ENCODE results near the gene PSMG1. TPM values are rescaled to one million over a fixed set of nuclear protein-coding genes. Genes with fewer than 3 reads are reported as not detected.
A peak's percentile ranks its signal among the peaks of the same experiment; 100 is the strongest.

The PSMG1 gene
- total RNA-seq, 1 experiment from 2014 or later: 88.8 TPM

DNA sequence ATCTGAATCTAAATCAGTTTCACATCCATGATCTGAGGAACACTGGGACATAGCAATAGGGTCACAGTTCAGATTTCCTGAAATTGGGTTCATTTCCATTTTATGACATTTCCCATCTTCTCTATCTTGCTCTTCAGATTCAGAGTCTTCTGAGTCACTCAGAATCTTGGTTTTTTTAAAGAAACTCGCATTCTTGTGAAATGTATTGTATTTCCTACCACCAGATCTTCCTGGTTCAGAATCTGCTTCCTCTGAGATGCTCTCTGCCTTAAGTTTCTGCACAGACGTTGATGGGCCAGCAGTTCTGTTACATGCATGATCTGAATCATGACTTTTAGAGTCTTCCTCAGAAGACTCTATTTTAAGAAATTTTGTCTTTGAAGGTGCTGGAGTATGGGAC lies 15.5 kb upstream of the PSMG1 start:
- no peak overlapping the region for H3K4me3 ChIP-seq (ENCODE audit: insufficient read depth, low read depth, low read length)
- H3K27me3 ChIP-seq (ENCODE audit: control insufficient read depth, insufficient read depth, low read length): no peaks in the 10 kb centered on the region
- peaks cover 17% of the 10 kb centered on the region for H3K36me3 ChIP-seq (replicated peaks; ENCODE audit: control insufficient read depth, insufficient read depth, low read length)
- no peak for DNase-seq

DNA sequence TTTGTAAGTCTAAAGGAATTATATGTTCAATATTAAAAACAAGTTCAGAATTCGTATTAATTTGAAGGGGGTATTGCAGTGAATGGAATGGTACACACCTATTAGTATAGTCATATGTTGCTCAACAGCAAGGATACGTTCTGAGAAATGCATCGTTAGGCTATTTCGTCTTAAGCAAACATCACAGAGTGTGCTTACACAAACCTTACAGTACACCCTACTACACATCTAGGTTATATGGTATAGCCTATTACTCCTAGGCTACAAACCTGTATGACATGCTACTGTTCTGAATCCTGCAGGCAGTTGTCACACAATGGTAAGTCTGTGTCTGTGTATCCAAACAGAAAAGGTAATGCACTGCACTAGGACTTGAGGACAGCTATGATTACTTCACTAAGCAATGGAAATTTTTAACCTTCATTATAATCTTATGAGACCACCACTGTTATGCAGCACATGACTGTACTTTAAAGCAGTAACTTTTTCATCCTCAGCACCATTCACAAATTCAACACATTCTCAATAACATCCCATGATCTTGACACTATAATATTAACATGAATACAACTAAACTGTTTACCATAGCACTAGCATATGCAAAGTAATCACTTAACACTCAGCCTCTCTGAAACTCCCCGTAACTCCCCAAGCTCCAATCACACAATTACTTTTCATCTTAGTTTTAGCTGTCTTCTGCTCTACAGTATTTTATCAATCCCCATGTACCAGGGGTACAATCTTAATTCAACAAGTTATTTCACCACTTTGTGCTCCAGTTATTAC lies 14.4 kb upstream of the PSMG1 start:
- Histone ChIP-seq H3K27me3 (ENCODE audit: control insufficient read depth, insufficient read depth, low read length) (no peaks in the 10 kb centered on the region), H3K36me3 (replicated peaks; ENCODE audit: control insufficient read depth, insufficient read depth, low read length) (peaks cover 17% of the 10 kb centered on the region)
- DNase-seq: no peak

GRCh38 chr21:39196838-39197237 lies 13.6 kb upstream of the PSMG1 start:
- Histone ChIP-seq H3K4me3 (ENCODE audit: insufficient read depth, low read depth, low read length) (no peak overlapping the region), H3K36me3 (replicated peaks; ENCODE audit: control insufficient read depth, insufficient read depth, low read length) (peaks cover 17% of the 10 kb centered on the region), H3K27me3 (ENCODE audit: control insufficient read depth, insufficient read depth, low read length) (no peaks in the 10 kb centered on the region)
- no peak for DNase-seq

More for the DNA sequence above, 14.4 kb upstream of the PSMG1 start:
- H3K4me3 ChIP-seq (ENCODE audit: insufficient read depth, low read depth, low read length): no peak overlapping the region

GRCh38 chr21:39196310-39196709 lies 13.1 kb upstream of the PSMG1 start:
- no peak overlapping the region for H3K4me3 ChIP-seq (ENCODE audit: insufficient read depth, low read depth, low read length)
- DNase-seq: no peak
- H3K36me3 ChIP-seq (replicated peaks; ENCODE audit: control insufficient read depth, insufficient read depth, low read length): peaks cover 17% of the 10 kb centered on the region
- no peaks in the 10 kb centered on the region for H3K27me3 ChIP-seq (ENCODE audit: control insufficient read depth, insufficient read depth, low read length)

DNA sequence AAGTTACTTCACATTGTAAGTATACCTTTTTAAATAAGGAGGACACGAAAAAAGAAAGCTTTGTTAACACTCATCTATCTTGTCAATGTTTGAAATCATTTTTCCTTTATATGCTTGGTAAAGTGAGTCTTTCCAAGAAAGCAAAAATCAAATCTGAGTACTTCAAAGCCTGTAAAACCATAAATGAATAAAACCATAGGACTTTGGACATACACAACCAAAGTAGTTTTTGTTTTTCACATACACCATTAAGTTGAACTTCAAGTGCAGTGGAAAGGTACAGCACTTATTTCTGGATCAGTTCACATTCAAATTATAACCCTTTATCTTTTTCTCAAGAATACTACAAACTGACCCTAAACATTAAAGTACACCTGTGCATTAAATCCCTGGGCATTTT lies 10.1 kb upstream of the PSMG1 start:
- no peak for DNase-seq
- Histone ChIP-seq H3K36me3 (replicated peaks; ENCODE audit: control insufficient read depth, insufficient read depth, low read length) (peaks cover 9% of the 10 kb centered on the region), H3K27me3 (ENCODE audit: control insufficient read depth, insufficient read depth, low read length) (no peaks in the 10 kb centered on the region), H3K4me3 (ENCODE audit: insufficient read depth, low read depth, low read length) (no peak overlapping the region)

DNA sequence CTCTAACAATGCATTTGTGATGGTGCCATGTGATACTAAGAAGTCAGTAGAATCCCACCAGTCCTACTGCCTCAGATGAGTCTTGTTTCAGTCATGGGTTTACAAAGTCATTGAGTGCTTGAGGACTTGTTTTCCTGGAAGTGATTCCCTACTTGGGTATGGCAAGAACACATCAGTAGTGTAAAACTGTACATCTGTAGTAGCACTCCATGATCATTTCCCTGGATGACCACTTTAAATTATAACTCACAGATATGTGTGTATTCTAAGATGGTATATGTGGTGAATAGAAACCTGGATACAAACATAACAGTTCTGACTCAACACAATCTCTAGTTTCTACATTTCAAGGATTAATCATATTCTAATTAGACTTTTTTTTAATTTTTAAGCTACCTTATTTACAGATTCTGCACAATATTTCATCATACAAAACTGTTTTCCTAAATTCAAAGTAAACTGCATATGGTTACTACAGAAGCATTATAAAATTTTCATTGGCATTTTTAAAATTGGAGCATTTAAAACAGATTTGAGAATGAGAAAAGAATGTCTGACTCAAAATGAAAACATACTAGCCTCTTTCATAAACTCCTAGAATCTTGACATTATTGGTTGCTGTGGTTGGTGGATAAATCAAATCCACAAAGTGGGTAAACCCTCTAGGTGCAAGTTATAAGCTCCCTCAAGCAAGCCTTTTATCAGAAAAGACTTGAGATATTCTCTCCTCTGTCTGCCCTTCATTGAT lies 6.8 kb upstream of the PSMG1 start:
- DNase-seq: no peak
- no peaks in the 10 kb centered on the region for H3K27me3 ChIP-seq (ENCODE audit: control insufficient read depth, insufficient read depth, low read length)
- H3K36me3 ChIP-seq (replicated peaks; ENCODE audit: control insufficient read depth, insufficient read depth, low read length): no peaks in the 10 kb centered on the region
- no peak overlapping the region for H3K4me3 ChIP-seq (ENCODE audit: insufficient read depth, low read depth, low read length)

DNA sequence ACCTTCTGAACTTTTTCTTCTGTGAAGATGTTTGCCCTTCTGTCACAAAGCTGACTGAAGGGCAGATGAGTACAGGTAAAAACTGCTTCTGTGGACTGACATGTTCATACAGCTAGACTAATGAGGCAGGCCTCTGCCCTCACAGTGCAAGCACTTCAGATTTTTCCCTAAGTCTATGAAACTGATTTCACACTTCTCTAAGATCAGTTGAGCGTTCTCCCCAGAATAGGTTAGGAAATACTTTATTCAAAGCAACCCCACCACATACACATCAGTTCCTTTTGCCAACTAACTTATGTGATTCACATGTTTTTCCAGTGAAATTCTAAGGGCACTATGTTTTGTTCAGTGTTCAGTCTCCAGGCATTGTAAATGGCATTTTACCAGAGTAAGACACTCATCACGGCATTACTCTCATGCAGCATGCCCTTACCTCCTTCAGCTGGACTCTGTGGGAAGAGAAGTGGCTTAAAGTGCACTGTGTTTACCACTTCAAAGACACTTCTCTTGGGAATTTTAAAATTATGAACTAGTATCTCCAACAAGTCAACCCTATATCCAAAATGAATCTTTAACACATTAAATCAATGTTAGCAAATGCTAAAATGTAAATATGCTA lies 5.4 kb upstream of the PSMG1 start:
- Histone ChIP-seq H3K27me3 (ENCODE audit: control insufficient read depth, insufficient read depth, low read length) (no peaks in the 10 kb centered on the region), H3K36me3 (replicated peaks; ENCODE audit: control insufficient read depth, insufficient read depth, low read length) (no peaks in the 10 kb centered on the region), H3K4me3 (ENCODE audit: insufficient read depth, low read depth, low read length) (no peak overlapping the region)
- no peak for DNase-seq

GRCh38 chr21:39187141-39187540 lies 3.9 kb upstream of the PSMG1 start:
- no peaks in the 10 kb centered on the region for H3K36me3 ChIP-seq (replicated peaks; ENCODE audit: control insufficient read depth, insufficient read depth, low read length)
- DNase-seq: no peak
- no peaks in the 10 kb centered on the region for H3K27me3 ChIP-seq (ENCODE audit: control insufficient read depth, insufficient read depth, low read length)
- no peak overlapping the region for H3K4me3 ChIP-seq (ENCODE audit: insufficient read depth, low read depth, low read length)

GRCh38 chr21:39186676-39187075 lies 3.4 kb upstream of the PSMG1 start:
- no peak for DNase-seq

DNA sequence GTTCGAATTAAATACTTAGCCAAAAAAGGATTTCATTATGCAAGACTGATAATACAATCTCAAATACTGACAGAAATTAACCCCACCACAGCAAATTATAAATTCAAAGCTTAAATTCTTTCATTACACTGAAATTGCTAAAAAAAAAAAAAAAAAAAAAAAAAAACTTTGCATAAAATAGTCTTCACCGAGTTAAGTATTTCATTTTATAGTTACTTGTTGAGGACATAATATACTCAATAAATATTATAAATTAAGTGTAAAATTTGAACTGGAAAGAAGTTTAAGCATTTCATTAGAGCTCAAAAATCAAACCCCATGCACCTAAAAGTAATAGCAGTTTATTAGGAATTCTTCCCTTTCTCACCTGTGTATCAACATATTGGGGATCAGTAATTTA lies 1.9 kb upstream of the PSMG1 start:
- Histone ChIP-seq H3K27me3 (ENCODE audit: control insufficient read depth, insufficient read depth, low read length) (no peaks in the 10 kb centered on the region), H3K36me3 (replicated peaks; ENCODE audit: control insufficient read depth, insufficient read depth, low read length) (no peaks in the 10 kb centered on the region), H3K4me3 (ENCODE audit: insufficient read depth, low read depth, low read length) (no peak overlapping the region)
- DNase-seq: no peak

More at GRCh38 chr21:39186676-39187075, 3.4 kb upstream of the PSMG1 start:
- Histone ChIP-seq H3K27me3 (ENCODE audit: control insufficient read depth, insufficient read depth, low read length) (no peaks in the 10 kb centered on the region), H3K36me3 (replicated peaks; ENCODE audit: control insufficient read depth, insufficient read depth, low read length) (no peaks in the 10 kb centered on the region), H3K4me3 (ENCODE audit: insufficient read depth, low read depth, low read length) (no peak overlapping the region)

DNA sequence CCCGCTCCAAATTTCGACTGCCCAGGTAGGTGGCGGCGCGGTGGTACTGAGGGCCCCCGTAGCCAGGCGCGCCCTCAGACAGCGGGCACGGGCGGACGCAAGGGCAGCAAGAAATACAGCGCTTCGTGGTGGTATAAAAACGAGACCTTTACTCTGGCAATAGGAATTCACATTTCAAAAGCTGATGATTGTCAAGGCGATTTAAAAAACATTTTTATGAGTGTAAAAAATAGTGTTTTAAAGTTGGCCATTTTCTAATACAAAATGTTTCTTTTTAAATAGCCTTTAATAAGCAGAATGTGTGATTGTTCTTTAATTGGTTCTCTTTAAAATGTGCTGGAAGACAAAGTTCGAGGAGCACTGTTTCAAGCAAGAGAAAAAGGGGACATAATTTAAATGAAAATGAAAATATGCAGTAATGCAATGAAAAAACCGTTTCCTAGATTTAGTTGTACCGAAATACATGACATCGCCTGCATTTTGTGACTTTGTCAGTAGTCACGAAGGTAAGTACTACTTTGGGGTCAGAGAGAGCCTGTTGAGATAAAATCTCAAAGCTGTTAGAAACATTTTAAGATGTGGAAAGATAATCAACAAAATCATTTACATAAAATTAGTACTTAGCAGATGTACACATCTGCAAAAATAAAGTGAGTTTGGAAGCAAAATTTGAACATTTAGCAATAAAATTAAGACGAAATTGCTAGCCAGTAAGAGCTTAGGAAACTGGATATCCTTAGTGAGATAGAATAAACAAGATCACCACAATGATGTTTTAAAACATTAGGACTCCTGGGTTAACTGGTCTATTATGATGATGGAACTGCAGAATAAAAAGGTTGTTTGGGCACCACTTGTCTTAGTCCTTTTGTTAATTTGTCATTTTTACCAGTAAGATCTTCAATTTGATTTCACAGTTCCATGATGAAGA lies 1.1 kb upstream of the PSMG1 start:
- Histone ChIP-seq H3K36me3 (replicated peaks; ENCODE audit: control insufficient read depth, insufficient read depth, low read length) (no peaks in the 10 kb centered on the region), H3K4me3 (ENCODE audit: insufficient read depth, low read depth, low read length) (peak overlapping the region; percentile 93), H3K27me3 (ENCODE audit: control insufficient read depth, insufficient read depth, low read length) (no peaks in the 10 kb centered on the region)
- no peak for DNase-seq

DNA sequence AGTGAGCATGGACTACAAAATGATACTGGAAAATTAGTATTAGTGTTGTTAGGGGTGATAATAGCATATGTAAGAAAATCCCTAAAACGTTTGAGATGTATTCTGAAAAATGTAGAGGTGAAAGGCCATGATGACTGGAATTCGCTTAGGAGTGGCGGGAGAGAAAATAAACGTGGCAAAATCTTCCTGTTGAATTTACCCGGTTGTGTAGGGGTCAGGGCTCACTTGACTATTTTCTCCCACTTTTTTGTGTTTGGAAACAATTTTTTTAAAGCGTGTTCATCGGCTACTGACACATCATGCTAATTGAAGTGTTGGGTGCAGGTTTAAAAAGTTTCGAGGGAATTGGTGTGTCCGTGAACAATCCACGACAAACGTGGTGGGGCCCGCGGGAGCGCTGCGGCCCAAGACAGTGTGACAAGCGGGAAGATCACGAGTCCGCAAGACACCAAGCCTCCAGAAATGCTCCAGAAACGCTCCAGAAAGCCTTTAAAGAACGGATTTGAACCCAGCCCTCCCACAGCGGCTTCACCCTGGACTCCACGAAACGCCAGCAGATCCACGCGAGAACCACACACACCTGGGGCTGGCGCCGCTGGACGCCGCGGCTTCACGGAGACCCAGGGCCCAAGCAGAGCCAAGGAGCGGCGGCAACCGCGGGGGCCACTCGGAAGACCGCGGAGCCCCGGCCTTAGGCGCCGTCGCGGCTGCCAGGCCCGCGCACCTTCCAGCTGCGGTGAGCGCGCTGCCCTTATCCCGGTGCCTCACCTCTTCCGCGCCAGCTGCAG lies 573 bp downstream of the PSMG1 start:
- Histone ChIP-seq H3K27me3 (ENCODE audit: control insufficient read depth, insufficient read depth, low read length) (no peaks in the 10 kb centered on the region), H3K36me3 (replicated peaks; ENCODE audit: control insufficient read depth, insufficient read depth, low read length) (no peaks in the 10 kb centered on the region; the same call in 1 of the 2 replicates), H3K4me3 (ENCODE audit: insufficient read depth, low read depth, low read length) (peak overlapping the region; percentile 93)
- DNase-seq: no peak

DNA sequence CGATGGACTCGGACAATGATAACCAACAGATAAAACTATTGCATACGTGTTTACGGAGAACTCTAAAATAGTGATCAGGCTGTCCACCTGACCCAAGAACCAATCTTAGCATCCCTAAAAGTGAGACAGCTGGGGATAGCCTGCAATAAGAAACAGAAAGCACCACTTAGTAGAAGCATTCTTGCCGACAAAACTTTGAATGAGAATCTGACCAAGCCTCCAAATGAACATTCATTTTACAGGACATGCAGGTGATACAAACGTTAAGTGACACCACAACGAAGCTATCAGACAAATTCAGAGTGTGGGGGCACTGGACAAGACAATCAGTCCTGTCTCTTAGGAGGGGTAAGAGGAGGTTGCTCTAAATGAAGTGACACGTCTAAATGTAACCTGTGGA lies 1.2 kb downstream of the PSMG1 start:
- H3K27me3 ChIP-seq (ENCODE audit: control insufficient read depth, insufficient read depth, low read length): no peaks in the 10 kb centered on the region
- no peaks in the 10 kb centered on the region; the same call in 1 of the 2 replicates for H3K36me3 ChIP-seq (replicated peaks; ENCODE audit: control insufficient read depth, insufficient read depth, low read length)
- DNase-seq: no peak
- peak overlapping the region; percentile 93 for H3K4me3 ChIP-seq (ENCODE audit: insufficient read depth, low read depth, low read length)

Data from H7 (cell line).